ENCODE results near the gene CAMK2D.

The CAMK2D gene

DNA sequence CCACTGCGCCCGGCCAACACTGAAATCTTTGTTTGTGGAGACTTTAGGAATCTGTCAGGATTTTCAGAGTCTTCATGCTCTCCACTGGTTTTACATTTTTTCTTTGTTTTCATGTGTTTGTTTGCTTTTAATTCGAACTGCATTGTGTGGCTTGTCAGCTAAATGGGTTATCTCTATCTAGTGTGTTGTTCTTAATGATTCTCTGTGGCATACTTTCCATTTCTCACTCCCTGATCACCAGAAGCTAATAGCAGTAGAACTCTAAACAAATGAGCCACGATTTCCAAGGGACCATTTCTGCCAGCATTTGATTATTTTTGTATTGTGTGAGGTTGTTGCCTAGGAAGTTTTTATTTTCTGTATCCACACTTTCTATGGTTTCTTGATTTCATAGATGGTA lies 352.4 kb downstream of the CAMK2D start:
- no peak for TF ChIP-seq CTCF (IDR thresholded peaks at IDR 0.05; ENCODE audit: extremely low read depth, missing control alignments)
- DNase-seq (ENCODE audit: low spot score) = no peak

DNA sequence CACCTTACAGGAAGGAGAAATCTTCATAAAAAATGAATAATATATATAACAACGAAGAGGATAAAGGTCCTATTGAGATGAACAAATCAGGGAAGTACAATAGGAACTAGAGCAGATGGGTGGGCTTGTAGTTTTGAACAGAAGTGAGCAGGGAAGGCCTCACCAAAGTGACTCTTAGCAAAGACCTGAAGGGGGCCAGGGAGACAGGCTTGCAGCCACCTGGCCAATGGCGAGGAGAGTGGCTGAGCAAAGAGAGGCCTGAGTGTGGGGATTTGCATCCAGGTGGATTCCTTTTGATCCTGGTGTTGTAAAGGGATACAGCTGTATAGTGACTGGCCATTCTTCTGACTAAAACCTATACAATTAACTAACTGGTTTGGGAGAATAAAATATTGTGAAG lies 354.1 kb downstream of the CAMK2D start:
- no peak for TF ChIP-seq CTCF (IDR thresholded peaks at IDR 0.05; ENCODE audit: extremely low read depth, missing control alignments)
- DNase-seq (ENCODE audit: low spot score) = no peak

- DNase-seq (ENCODE audit: low spot score) = no peak
- no peak for TF ChIP-seq CTCF (IDR thresholded peaks at IDR 0.05; ENCODE audit: extremely low read depth, missing control alignments)
Measured at GRCh38 chr4:113406723-113407016, 354.9 kb downstream of the CAMK2D start.

DNA sequence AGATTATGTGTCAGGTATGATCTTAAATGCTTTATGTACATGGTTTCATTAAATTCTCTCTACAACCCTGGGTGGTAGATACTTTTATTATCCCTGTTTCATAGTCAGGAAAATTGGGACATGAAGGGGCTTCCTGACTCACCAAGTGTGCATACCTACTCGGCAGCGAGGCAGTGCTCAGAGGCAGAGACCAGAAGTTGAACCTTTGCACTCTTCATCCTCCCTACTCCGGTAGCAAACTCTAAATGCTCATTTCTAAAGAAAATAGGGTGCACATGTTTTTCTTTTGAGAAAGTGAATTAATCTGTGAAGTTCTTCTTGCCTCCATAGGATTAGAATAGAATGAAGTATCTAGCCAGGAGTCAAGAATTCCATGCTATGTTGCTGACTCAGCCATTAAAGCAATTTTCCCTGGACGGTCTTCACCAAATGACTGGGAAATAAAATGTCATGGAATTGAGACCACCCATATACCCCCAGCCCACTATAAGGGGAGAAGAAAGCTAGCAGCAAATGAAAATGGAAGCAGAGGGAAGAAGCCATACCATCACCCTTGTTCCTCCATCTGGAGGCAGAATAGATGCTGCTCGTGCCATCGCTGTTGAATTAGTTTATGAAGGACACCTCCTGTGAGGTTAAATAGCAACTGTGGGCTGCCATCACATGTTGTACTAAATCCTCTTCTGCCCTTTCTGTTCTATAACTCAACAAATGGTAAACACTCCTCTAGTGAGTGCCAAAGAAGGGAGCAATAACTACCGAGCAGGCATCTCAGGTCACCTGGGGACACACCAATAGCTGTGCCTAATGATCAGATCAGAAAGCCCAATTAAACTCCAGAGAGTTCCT lies 355.4 kb downstream of the CAMK2D start:
- TF ChIP-seq CTCF (IDR thresholded peaks at IDR 0.05; ENCODE audit: extremely low read depth, missing control alignments) = no peak
- DNase-seq (ENCODE audit: low spot score) = no peak

- no peak for DNase-seq (ENCODE audit: low spot score)
- TF ChIP-seq CTCF (IDR thresholded peaks at IDR 0.05; ENCODE audit: extremely low read depth, missing control alignments) = no peak
Measured at GRCh38 chr4:113404841-113405240, 356.7 kb downstream of the CAMK2D start.

DNA sequence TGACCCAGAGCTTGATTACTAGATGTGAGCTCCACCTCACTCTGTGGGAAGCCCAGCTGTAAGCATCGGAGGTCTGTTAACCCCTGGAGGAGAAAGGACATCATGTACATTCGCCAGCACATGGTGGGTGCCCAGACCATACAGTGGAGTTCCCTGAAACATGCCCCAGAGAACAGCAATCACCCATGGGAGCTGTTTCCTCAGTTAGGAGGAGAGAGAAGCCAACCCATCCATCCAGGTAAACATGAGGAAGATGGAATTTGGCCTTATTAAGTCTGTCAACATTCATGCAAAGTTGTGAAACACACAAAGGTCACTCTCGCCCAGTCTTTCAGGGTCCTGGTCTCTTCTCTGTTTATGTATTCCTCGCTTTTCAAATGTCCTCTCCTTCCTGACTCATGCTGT lies 357.4 kb downstream of the CAMK2D start:
- no peak for DNase-seq (ENCODE audit: low spot score)
- TF ChIP-seq CTCF (IDR thresholded peaks at IDR 0.05; ENCODE audit: extremely low read depth, missing control alignments) = no peak
